Measurements from ENCODE around the gene UNK. TPM values are rescaled to one million over a fixed set of nuclear protein-coding genes. Genes with fewer than 3 reads are reported as not detected.

UNK gene
- total and polyA plus RNA-seq, 2 experiments from 2014 or later, result 35.9 to 37.8 TPM

DNA sequence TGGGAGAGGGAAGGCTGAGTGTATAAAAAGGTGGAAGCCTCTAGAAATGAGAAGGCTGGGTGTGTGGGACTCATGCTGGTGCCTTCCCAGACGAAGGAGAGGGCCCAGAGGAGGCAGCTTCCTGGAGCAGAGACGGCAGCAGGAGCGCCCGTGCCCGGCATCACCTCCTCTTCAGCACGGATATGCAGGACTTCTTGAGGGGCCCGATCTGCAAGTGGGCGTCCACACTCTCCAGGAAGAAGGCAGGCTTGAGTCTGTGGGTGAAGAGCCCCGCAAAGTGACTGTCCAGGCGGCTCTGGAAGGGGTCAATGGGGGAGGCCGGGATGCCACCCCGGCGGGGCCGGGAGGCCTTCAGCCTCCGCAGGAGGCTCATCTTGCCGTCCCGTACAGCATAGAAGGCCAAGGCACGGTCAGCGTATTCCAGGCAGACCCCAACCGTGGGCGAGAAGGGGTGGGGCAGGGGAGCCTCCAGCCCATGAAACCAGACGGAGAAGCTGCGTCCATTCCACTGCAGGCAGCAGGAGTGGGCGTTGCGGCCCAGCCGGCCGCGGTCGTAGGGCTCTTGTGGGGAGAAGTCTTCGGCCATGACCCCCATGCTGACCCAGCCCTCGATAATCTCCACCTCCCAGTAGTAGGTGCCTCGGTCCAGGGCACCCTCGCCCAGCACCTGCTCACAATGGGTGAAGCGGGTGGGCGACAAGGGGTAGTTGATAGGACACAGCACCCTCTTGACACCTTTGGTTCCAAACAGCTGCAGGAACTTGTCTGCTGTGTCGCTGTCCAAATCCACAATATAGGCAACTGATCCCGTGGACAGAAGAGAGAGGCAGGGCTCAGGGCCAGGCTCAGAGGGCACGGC, 89.9 kb downstream of the UNK start:
- DNase-seq (ENCODE audit: low read depth in 1 of 2, low spot score in 1 of 2), result no peak
- Histone ChIP-seq H3K4me1 (ENCODE audit: low read depth) (peaks cover 15% of the 10 kb centered on the region), H3K27me3 (peaks cover 30% of the 10 kb centered on the region), H3K4me3 (no peak overlapping the region), H3K9me3 (ENCODE audit: low read depth) (no peaks in the 10 kb centered on the region), H3K36me3 (no peaks in the 10 kb centered on the region), H3K27ac (no peak overlapping the region)
- TF ChIP-seq, protein P1, sequence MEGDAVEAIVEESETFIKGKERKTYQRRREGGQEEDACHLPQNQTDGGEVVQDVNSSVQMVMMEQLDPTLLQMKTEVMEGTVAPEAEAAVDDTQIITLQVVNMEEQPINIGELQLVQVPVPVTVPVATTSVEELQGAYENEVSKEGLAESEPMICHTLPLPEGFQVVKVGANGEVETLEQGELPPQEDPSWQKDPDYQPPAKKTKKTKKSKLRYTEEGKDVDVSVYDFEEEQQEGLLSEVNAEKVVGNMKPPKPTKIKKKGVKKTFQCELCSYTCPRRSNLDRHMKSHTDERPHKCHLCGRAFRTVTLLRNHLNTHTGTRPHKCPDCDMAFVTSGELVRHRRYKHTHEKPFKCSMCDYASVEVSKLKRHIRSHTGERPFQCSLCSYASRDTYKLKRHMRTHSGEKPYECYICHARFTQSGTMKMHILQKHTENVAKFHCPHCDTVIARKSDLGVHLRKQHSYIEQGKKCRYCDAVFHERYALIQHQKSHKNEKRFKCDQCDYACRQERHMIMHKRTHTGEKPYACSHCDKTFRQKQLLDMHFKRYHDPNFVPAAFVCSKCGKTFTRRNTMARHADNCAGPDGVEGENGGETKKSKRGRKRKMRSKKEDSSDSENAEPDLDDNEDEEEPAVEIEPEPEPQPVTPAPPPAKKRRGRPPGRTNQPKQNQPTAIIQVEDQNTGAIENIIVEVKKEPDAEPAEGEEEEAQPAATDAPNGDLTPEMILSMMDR (IDR thresholded peaks at IDR 0.05; ENCODE audit: low read depth, low read length), result no peak

Other genes starting within 250 kb of the UNK start
- gene MYO15B, start 197.0 kb upstream of the UNK start, total RNA-seq, result 15.3 and 101 TPM in 2 replicates
- 21.3 and 49.2 TPM in 2 replicates for gene MYO15B, start 197.0 kb upstream of the UNK start, polyA plus RNA-seq
- gene SMIM5, start 151.4 kb upstream of the UNK start, total RNA-seq, result 0.11 and 0.89 TPM in 2 replicates
- 0.42 and 0.60 TPM in 2 replicates for gene SMIM5, start 151.4 kb upstream of the UNK start, polyA plus RNA-seq
- gene RECQL5, start 117.7 kb upstream of the UNK start, total RNA-seq, result 21.0 and 43.1 TPM in 2 replicates
- gene RECQL5, start 117.7 kb upstream of the UNK start, polyA plus RNA-seq, result 28.6 and 47.4 TPM in 2 replicates
- 40.1 and 50.8 TPM in 2 replicates for gene SAP30BP, start 117.5 kb upstream of the UNK start, total RNA-seq
- gene SAP30BP, start 117.5 kb upstream of the UNK start, polyA plus RNA-seq, result 106 and 134 TPM in 2 replicates
- gene ITGB4, start 63.3 kb upstream of the UNK start, total RNA-seq, result 0.09 and 0.21 TPM in 2 replicates
- 0.40 and 1.6 TPM in 2 replicates for gene ITGB4, start 63.3 kb upstream of the UNK start, polyA plus RNA-seq
- gene GALK1, start 19.6 kb upstream of the UNK start, total RNA-seq, result 35.1 and 54.0 TPM in 2 replicates
- 42.4 and 74.4 TPM in 2 replicates for gene GALK1, start 19.6 kb upstream of the UNK start, polyA plus RNA-seq
- gene UNC13D, start 59.6 kb downstream of the UNK start, total RNA-seq, result 4.6 and 14.8 TPM in 2 replicates
- 10.8 and 24.6 TPM in 2 replicates for gene UNC13D, start 59.6 kb downstream of the UNK start, polyA plus RNA-seq
- gene WBP2, start 70.5 kb downstream of the UNK start, total RNA-seq, result 61.3 and 75.6 TPM in 2 replicates
- 160 and 161 TPM in 2 replicates for gene WBP2, start 70.5 kb downstream of the UNK start, polyA plus RNA-seq
- 1.3 and 4.6 TPM in 2 replicates for gene TRIM47, start 93.8 kb downstream of the UNK start, total RNA-seq
- 2.2 and 2.9 TPM in 2 replicates for gene TRIM47, start 93.8 kb downstream of the UNK start, polyA plus RNA-seq
- 20.2 and 31.5 TPM in 2 replicates for gene TRIM65, start 112.1 kb downstream of the UNK start, total RNA-seq
- gene TRIM65, start 112.1 kb downstream of the UNK start, polyA plus RNA-seq, result 14.6 and 16.8 TPM in 2 replicates
- gene MRPL38, start 120.1 kb downstream of the UNK start, total RNA-seq, result 63.9 and 68.0 TPM in 2 replicates
- 222 and 227 TPM in 2 replicates for gene MRPL38, start 120.1 kb downstream of the UNK start, polyA plus RNA-seq
- 13.8 and 15.9 TPM in 2 replicates for gene FBF1, start 156.2 kb downstream of the UNK start, total RNA-seq
- 8.2 and 11.8 TPM in 2 replicates for gene FBF1, start 156.2 kb downstream of the UNK start, polyA plus RNA-seq
- 27.7 and 43.0 TPM in 2 replicates for gene ACOX1, start 194.4 kb downstream of the UNK start, total RNA-seq
- 15.5 and 21.3 TPM in 2 replicates for gene ACOX1, start 194.4 kb downstream of the UNK start, polyA plus RNA-seq
- gene TEN1, start 194.4 kb downstream of the UNK start, total RNA-seq, result 23.8 and 27.4 TPM in 2 replicates
- 15.6 and 26.9 TPM in 2 replicates for gene TEN1, start 194.4 kb downstream of the UNK start, polyA plus RNA-seq
- gene CDK3, start 216.0 kb downstream of the UNK start, total RNA-seq, result 13.4 and 14.3 TPM in 2 replicates
- 12.2 and 18.5 TPM in 2 replicates for gene CDK3, start 216.0 kb downstream of the UNK start, polyA plus RNA-seq
- 0.09 TPM in 1 of 2 replicates, not detected in the other for gene EVPL, start 242.5 kb downstream of the UNK start, total RNA-seq
- 1.0 TPM in 1 of 2 replicates, not detected in the other for gene EVPL, start 242.5 kb downstream of the UNK start, polyA plus RNA-seq